ENCODE data around the gene MGAT4A. TPM values are rescaled to one million over a fixed set of nuclear protein-coding genes. Genes with fewer than 3 reads are reported as not detected.

The MGAT4A gene
- total RNA-seq, 1 donor from 2014 or later, result 15.7 TPM

DNA sequence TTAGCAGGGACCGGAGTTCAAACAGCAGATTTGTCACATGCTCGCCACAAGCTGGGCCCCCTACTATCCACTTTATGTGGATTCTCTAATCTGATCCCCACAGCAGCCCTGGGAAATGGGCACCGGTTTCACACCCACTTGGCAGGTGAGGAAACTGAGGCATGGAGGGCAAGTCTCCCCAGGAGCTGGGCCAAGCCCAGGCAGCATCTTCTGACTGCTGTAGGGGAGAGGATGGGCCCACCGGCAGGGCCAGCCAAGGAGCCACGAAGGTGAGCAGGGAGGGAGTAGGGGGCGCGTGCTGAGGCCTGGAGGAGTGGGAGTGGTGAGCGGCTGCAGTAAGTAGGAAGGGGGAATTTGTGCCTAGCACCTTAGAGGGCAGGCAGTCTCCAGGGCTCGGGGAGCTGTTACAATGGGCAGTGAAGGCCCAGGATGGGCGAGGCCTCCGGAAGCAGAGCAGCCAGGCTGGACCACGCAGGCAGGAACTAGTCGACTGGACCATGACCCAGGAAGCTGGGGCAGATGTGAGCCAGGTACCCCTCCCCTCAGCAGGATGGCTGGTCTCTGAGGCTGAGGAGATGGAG lies 159.7 kb downstream of the MGAT4A start:
- peaks cover 48% of the 10 kb centered on the region for H3K36me3 Mint-ChIP-seq (ENCODE audit: low read depth)
- H3K4me3 Mint-ChIP-seq, result no peak overlapping the region
- H3K27me3 Mint-ChIP-seq, result no peaks in the 10 kb centered on the region
- no peaks in the 10 kb centered on the region for H3K4me1 Mint-ChIP-seq
- no peak for ATAC-seq (ENCODE audit: low read depth)
- POLR2A ChIA-PET, result no interaction called here
- TF ChIP-seq, protein P1, sequence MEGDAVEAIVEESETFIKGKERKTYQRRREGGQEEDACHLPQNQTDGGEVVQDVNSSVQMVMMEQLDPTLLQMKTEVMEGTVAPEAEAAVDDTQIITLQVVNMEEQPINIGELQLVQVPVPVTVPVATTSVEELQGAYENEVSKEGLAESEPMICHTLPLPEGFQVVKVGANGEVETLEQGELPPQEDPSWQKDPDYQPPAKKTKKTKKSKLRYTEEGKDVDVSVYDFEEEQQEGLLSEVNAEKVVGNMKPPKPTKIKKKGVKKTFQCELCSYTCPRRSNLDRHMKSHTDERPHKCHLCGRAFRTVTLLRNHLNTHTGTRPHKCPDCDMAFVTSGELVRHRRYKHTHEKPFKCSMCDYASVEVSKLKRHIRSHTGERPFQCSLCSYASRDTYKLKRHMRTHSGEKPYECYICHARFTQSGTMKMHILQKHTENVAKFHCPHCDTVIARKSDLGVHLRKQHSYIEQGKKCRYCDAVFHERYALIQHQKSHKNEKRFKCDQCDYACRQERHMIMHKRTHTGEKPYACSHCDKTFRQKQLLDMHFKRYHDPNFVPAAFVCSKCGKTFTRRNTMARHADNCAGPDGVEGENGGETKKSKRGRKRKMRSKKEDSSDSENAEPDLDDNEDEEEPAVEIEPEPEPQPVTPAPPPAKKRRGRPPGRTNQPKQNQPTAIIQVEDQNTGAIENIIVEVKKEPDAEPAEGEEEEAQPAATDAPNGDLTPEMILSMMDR (IDR thresholded peaks at IDR 0.05), result no peak
- no peaks in the 10 kb centered on the region for H3K9me3 Mint-ChIP-seq
- DNase-seq, result no peak
- no peak overlapping the region for H3K27ac Mint-ChIP-seq
- intact Hi-C loops (cut with micrococcal nuclease), result no loop called here
- CTCF ChIA-PET, result no interaction called here

DNA sequence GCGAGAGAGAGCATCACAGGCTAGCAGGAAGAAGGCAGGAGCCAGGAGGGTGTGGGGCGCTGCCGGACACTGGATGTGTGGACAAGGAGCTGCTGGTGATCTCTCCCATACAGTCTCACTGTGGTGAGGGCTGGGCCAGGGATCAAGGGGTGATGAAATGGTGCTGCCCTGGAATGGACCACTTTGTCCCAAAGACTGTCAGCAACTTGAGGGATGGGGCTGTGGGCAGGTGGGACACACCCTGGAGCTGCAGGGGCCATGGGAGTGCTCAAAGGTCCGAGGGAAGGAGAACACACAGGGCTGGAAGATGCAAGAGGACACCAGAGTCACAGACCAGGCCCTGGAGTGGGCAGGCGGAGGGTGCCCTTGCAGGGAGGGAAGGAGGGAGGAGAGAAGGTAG lies 160.6 kb downstream of the MGAT4A start:
- ATAC-seq (ENCODE audit: low read depth) (no peak), DNase-seq (no peak)
- intact Hi-C loops (cut with micrococcal nuclease), result no loop called here
- ChIA-PET CTCF (no interaction called here), POLR2A (no interaction called here)
- peaks cover 55% of the 10 kb centered on the region for H3K36me3 Mint-ChIP-seq (ENCODE audit: low read depth)
- no peaks in the 10 kb centered on the region for H3K4me1 Mint-ChIP-seq
- H3K4me3 Mint-ChIP-seq, result no peak overlapping the region
- H3K27ac Mint-ChIP-seq, result no peak overlapping the region
- no peaks in the 10 kb centered on the region for H3K9me3 Mint-ChIP-seq
- TF ChIP-seq, protein P1 (IDR thresholded peaks at IDR 0.05), result no peak
- H3K27me3 Mint-ChIP-seq, result no peaks in the 10 kb centered on the region

DNA sequence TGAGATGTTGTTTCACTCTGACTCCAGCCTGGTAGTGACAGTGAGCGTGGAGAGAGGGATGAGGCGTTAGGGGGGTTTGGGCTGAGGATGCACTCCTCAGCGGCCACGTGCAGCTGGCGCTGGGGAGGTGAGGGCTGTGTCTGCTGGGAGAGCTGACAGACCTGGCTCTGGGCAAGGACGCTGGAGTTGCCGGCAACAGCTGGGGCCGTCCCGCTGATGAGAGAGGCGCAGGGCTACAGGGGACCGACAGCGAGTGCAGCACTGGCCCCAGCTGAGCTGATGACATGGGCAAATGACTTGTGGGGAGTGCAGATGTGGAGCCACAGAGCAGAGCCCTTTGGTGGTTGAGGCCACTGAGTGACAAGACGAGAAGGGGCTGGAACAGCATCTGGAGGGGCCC lies 161.0 kb downstream of the MGAT4A start:
- Mint-ChIP-seq H3K9me3 (no peaks in the 10 kb centered on the region), H3K4me3 (no peak overlapping the region), H3K27me3 (no peaks in the 10 kb centered on the region), H3K36me3 (ENCODE audit: low read depth) (peaks cover 58% of the 10 kb centered on the region), H3K4me1 (no peaks in the 10 kb centered on the region), H3K27ac (no peak overlapping the region)
- TF ChIP-seq, protein P1 (IDR thresholded peaks at IDR 0.05), result no peak
- POLR2A ChIA-PET, result no interaction called here
- ATAC-seq (ENCODE audit: low read depth), result no peak
- intact Hi-C loops (cut with micrococcal nuclease), result loop anchor here (1.0 kb wide), 2 partner anchors 79 to 157 kb away; no protein-coding TSS in a partner anchor
- CTCF ChIA-PET, result no interaction called here
- no peak for DNase-seq

DNA sequence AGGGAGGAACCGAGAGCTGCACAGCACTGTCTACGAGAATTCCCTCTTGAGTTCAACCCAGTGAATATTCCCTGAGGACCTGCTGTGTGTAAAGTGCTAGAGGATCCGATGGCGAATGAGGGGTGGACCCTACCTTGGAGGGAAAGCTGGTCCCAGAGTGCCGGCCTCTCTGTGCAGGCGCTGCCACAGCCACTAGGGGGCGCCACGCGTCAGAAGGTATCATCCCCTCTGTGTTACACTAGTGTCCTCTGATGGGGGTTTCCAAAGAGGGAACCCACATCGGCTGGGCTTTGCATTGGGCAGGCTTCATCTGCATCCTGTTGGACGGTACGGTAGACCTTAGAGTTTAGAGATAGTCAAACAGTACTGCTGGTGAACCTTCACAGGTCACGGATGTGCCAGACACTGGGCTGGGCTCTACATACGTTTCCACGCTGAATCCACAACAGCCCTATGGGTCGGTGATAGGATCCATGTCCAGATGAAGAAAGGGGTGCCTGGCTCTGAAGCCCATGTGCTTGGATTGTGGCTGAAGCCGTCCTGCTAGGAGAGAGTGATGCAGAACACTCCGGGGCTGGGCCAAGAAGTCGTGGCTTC lies 161.6 kb downstream of the MGAT4A start:
- ChIA-PET POLR2A (no interaction called here), CTCF (interaction anchor here (1.1 to 1.5 kb wide), 4 partner anchors 9 to 156 kb away, joined by 3 to 9 read pairs (median 4); no protein-coding TSS in a partner anchor)
- Mint-ChIP-seq H3K27ac (no peak overlapping the region), H3K9me3 (no peaks in the 10 kb centered on the region), H3K36me3 (ENCODE audit: low read depth) (peaks cover 58% of the 10 kb centered on the region), H3K4me1 (no peaks in the 10 kb centered on the region), H3K4me3 (no peak overlapping the region), H3K27me3 (no peaks in the 10 kb centered on the region)
- peak; percentile 57 for DNase-seq
- intact Hi-C loops (cut with micrococcal nuclease), result loop anchor here (1.0 kb wide), 2 partner anchors 80 to 156 kb away; no protein-coding TSS in a partner anchor
- TF ChIP-seq, protein P1 (IDR thresholded peaks at IDR 0.05), result no peak
- ATAC-seq (ENCODE audit: low read depth), result peak; percentile 82

Other genes starting within 250 kb of the MGAT4A start
- 31.5 and 37.6 TPM in 2 replicates for gene COA5, start 122.6 kb downstream of the MGAT4A start, total RNA-seq
- 35.3 and 36.3 TPM in 2 replicates for gene UNC50, start 122.5 kb downstream of the MGAT4A start, total RNA-seq
- gene CRACDL, start 205.1 kb upstream of the MGAT4A start, total RNA-seq, result not detected in 2 replicates

All from activated B cell treated with CpG ODN at 0.5 μM for 24 hours (primary cell).